Measurements from ENCODE around the gene TNFRSF1B. TPM values are rescaled to one million over a fixed set of nuclear protein-coding genes. Genes with fewer than 3 reads are reported as not detected.

The TNFRSF1B gene
- total RNA-seq, 1 experiment from 2014 or later: not detected

DNA sequence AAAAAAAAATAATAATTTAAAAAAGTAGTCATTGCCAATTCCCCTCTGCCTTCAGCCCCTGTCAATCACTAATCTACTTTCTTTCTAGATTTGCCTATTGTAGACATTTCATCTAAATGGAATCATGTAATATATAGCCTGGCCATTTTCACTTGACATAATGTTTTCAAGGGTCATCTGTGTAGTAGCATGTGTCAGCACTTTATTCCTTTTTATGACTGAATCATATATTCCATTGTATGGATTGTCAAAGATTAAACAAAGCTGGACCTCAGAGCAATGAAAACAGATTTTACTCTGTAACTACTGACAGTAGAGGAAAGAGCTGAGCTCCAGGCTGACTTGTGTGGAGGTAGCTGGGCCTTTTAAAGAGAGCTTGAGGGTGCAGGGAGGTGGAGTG, 78.9 kb downstream of the TNFRSF1B start:
- Histone ChIP-seq H3K27me3 (replicated peaks; ENCODE audit: insufficient read depth, low read depth, low read length, poor library complexity) (no peaks in the 10 kb centered on the region), H3K4me3 (ENCODE audit: low read depth, low read length, poor library complexity, severe bottlenecking) (no peak overlapping the region), H3K9me3 (ENCODE audit: low read depth, low read length, poor library complexity, severe bottlenecking) (no peaks in the 10 kb centered on the region), H3K27ac (ENCODE audit: low read depth, low read length, poor library complexity, severe bottlenecking) (no peak overlapping the region), H3K36me3 (ENCODE audit: insufficient read depth, low read length, poor library complexity, severe bottlenecking) (peaks cover 33% of the 10 kb centered on the region), H3K4me1 (ENCODE audit: insufficient read depth, low read length, poor library complexity, severe bottlenecking) (no peaks in the 10 kb centered on the region)
- intact Hi-C loops (cut with micrococcal nuclease; ENCODE audit: unreplicated experiment): no loop called here
- BruUV-seq (replicated peaks): no TSS peak
- TF ChIP-seq, protein P1, sequence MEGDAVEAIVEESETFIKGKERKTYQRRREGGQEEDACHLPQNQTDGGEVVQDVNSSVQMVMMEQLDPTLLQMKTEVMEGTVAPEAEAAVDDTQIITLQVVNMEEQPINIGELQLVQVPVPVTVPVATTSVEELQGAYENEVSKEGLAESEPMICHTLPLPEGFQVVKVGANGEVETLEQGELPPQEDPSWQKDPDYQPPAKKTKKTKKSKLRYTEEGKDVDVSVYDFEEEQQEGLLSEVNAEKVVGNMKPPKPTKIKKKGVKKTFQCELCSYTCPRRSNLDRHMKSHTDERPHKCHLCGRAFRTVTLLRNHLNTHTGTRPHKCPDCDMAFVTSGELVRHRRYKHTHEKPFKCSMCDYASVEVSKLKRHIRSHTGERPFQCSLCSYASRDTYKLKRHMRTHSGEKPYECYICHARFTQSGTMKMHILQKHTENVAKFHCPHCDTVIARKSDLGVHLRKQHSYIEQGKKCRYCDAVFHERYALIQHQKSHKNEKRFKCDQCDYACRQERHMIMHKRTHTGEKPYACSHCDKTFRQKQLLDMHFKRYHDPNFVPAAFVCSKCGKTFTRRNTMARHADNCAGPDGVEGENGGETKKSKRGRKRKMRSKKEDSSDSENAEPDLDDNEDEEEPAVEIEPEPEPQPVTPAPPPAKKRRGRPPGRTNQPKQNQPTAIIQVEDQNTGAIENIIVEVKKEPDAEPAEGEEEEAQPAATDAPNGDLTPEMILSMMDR (conservative IDR thresholded peaks at IDR 0.05; ENCODE audit: low read depth, low read length): no peak
- CTCF ChIA-PET: interaction anchor here (0.6 kb wide), 1 partner anchor 49 kb away, joined by 4 read pairs; no protein-coding TSS in a partner anchor
- DNase-seq (ENCODE audit: low spot score): no peak
- POLR2A ChIA-PET (ENCODE audit: low non-redundant PET): no interaction called here

GRCh38 chr1:12246584-12246983, 79.8 kb downstream of the TNFRSF1B start:
- Histone ChIP-seq H3K4me3 (ENCODE audit: low read depth, low read length, poor library complexity, severe bottlenecking) (no peak overlapping the region), H3K27me3 (replicated peaks; ENCODE audit: insufficient read depth, low read depth, low read length, poor library complexity) (no peaks in the 10 kb centered on the region), H3K27ac (ENCODE audit: low read depth, low read length, poor library complexity, severe bottlenecking) (no peak overlapping the region), H3K36me3 (ENCODE audit: insufficient read depth, low read length, poor library complexity, severe bottlenecking) (peaks cover 33% of the 10 kb centered on the region), H3K4me1 (ENCODE audit: insufficient read depth, low read length, poor library complexity, severe bottlenecking) (no peaks in the 10 kb centered on the region), H3K9me3 (ENCODE audit: low read depth, low read length, poor library complexity, severe bottlenecking) (no peaks in the 10 kb centered on the region)
- DNase-seq (ENCODE audit: low spot score): no peak
- TF ChIP-seq EZH2 (IDR thresholded peaks at IDR 0.05; ENCODE audit: borderline replicate concordance, low read depth, low read length, poor library complexity, severe bottlenecking): no peak
- TF ChIP-seq, protein P1 (conservative IDR thresholded peaks at IDR 0.05; ENCODE audit: low read depth, low read length): no peak
- POLR2A ChIA-PET (ENCODE audit: low non-redundant PET): no interaction called here
- BruUV-seq (replicated peaks): no TSS peak
- intact Hi-C loops (cut with micrococcal nuclease; ENCODE audit: unreplicated experiment): no loop called here
- CTCF ChIA-PET: no interaction called here

DNA sequence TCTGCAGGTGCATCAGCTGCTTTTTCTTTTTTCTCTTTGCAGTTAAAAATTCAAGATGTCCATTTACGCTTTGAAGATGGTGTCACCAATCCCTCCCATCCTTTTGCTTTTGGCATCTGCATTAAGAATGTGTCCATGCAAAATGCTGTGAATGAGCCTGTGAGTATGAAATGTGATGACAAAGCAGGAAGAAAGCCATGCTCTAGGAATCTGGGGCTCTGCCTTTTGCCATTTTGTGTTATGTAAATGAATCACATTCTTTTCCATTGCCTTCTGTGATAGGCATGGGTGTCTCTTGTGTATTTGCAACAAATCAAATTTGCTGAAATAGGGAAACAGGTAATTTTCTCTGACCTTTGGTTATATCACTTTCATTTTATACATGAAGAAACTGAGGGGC, 82.4 kb downstream of the TNFRSF1B start:
- Histone ChIP-seq H3K27ac (ENCODE audit: low read depth, low read length, poor library complexity, severe bottlenecking) (no peak overlapping the region), H3K4me1 (ENCODE audit: insufficient read depth, low read length, poor library complexity, severe bottlenecking) (no peaks in the 10 kb centered on the region), H3K27me3 (replicated peaks; ENCODE audit: insufficient read depth, low read depth, low read length, poor library complexity) (no peaks in the 10 kb centered on the region), H3K9me3 (ENCODE audit: low read depth, low read length, poor library complexity, severe bottlenecking) (no peaks in the 10 kb centered on the region), H3K4me3 (ENCODE audit: low read depth, low read length, poor library complexity, severe bottlenecking) (no peak overlapping the region), H3K36me3 (ENCODE audit: insufficient read depth, low read length, poor library complexity, severe bottlenecking) (peaks cover 30% of the 10 kb centered on the region)
- BruUV-seq (replicated peaks): no TSS peak
- DNase-seq (ENCODE audit: low spot score): no peak
- POLR2A ChIA-PET (ENCODE audit: low non-redundant PET): no interaction called here
- CTCF ChIA-PET: no interaction called here
- intact Hi-C loops (cut with micrococcal nuclease; ENCODE audit: unreplicated experiment): no loop called here
- TF ChIP-seq EZH2 (IDR thresholded peaks at IDR 0.05; ENCODE audit: borderline replicate concordance, low read depth, low read length, poor library complexity, severe bottlenecking): no peak
- TF ChIP-seq, protein P1 (conservative IDR thresholded peaks at IDR 0.05; ENCODE audit: low read depth, low read length): no peak
